K562 (cell line): Measurements from ENCODE around the gene PGRMC2. TPM values are rescaled to one million over a fixed set of nuclear protein-coding genes. Genes with fewer than 3 reads are reported as not detected.
A peak's percentile ranks its signal among the peaks of the same experiment; 100 is the strongest.

ENCODE experiments used
- ATAC-seq: fragments of 200-7000 bp; cut with Tn5 transposase; 3 replicates; pipeline ENCODE4 v1.9.1; 2020; ENCODE audit warnings: moderate library complexity
- BruUV-seq: library from RNA; stranded (reverse); fragments of 400-500 nt; replicated peaks from 2 replicates; lab custom pipeline; 2021; lab: Mats Ljungman, UMichigan
- CTCF ChIA-PET: fragments of 300-600 bp; formaldehyde crosslinking; extraction: SDS; loops from one replicate; lab custom pipeline; 2021; ENCODE audit warnings: low intra/inter-chr PET ratio; lab: Yijun Ruan, JAX
- POLR2A ChIA-PET: fragments of 300-600, 350-650 bp; sonication (Branson Sonifier 250); formaldehyde crosslinking; extraction: SDS; loops from one replicate; lab custom pipeline; 2021; ENCODE audit warnings: antibody characterized with exemption, inconsistent platforms; lab: Yijun Ruan, JAX
- DNase-seq, 4 experiments: peaks; one replicate each; pipeline versions ENCODE4 v3.0.0 to v3.0.0-alpha.2; 2011 to 2018; ENCODE audit warnings: low spot score in 3 of 4, mixed read lengths in 3 of 4; ENCODE audit errors: extremely low read depth in 1 of 4
- FAIRE-seq: peaks from 2 replicates; lab custom pipeline; 2011; peaks lifted over from hg19 to GRCh38; lab: Jason Lieb, UNC
- H2AFZ ChIP-seq: 2 replicates; pipeline ENCODE4 v1.6.0; 2011; ENCODE audit warnings: low read depth, low read length, control low read depth, inconsistent platforms
- H3K27ac ChIP-seq: fragments of 200-600 bp; 3 replicates; pipeline ENCODE4 v1.8.0; 2011; ENCODE audit warnings: low read depth, mild to moderate bottlenecking, control low read depth, inconsistent platforms, low read length, moderate library complexity, mixed read lengths; ENCODE audit errors: extremely low read depth
- H3K27me3 ChIP-seq, 2 experiments: fragments of 300-600 bp in 1 of 2; 2 replicates in 1 of 2; 3 replicates in 1 of 2; pipeline versions ENCODE4 v1.6.0 to v1.8.0; 2011; ENCODE audit warnings: inconsistent platforms in 2 of 2, low read length in 2 of 2, mild to moderate bottlenecking in 1 of 2, mixed read lengths in 1 of 2, moderate library complexity in 1 of 2; ENCODE audit not compliant: control insufficient read depth in 2 of 2, insufficient read depth in 2 of 2
- H3K36me3 ChIP-seq: fragments of 300-600 bp; 3 replicates; pipeline ENCODE4 v1.8.0; 2011; ENCODE audit warnings: mild to moderate bottlenecking, low read length, inconsistent platforms; ENCODE audit not compliant: control insufficient read depth, insufficient read depth
- H3K4me1 ChIP-seq, 2 experiments: fragments of 200-600 bp in 1 of 2; replicated peaks in 1 of 2; 2 replicates in 1 of 2; 3 replicates in 1 of 2; pipeline versions ENCODE4 v1.5.1 to v1.8.0; 2011; ENCODE audit warnings: inconsistent platforms in 2 of 2, low read length in 2 of 2, mild to moderate bottlenecking in 1 of 2, mixed read lengths in 1 of 2, moderate library complexity in 1 of 2; ENCODE audit not compliant: control insufficient read depth in 2 of 2, insufficient read depth in 2 of 2
- H3K4me2 ChIP-seq: 2 replicates; pipeline ENCODE4 v1.6.1; 2011; ENCODE audit warnings: low read length, control low read depth, inconsistent platforms, mixed read lengths; ENCODE audit not compliant: insufficient read depth
- H3K4me3 ChIP-seq: fragments of 200-600 bp; sonication (generic), shearing (Covaris generic); 2 replicates; pipeline ENCODE4 v1.5.1; 2016; ENCODE audit warnings: control low read depth, inconsistent platforms
- H3K79me2 ChIP-seq: fragments of 200-600 bp; 3 replicates; pipeline ENCODE4 v1.8.0; 2011; ENCODE audit warnings: low read length, inconsistent platforms; ENCODE audit not compliant: control insufficient read depth, insufficient read depth
- H3K9ac ChIP-seq, 2 experiments: 2 replicates each; pipeline versions ENCODE4 v1.6.0 to v1.6.1; 2011; ENCODE audit warnings: low read depth in 2 of 2, low read length in 2 of 2, control low read depth in 1 of 2, inconsistent platforms in 1 of 2, mild to moderate bottlenecking in 1 of 2, mixed read lengths in 1 of 2; ENCODE audit not compliant: insufficient read depth in 1 of 2
- H3K9me1 ChIP-seq: one replicate; pipeline ENCODE4 v1.6.0; 2011; ENCODE audit warnings: inconsistent platforms, mild to moderate bottlenecking, low read length, moderate library complexity; ENCODE audit not compliant: control insufficient read depth, insufficient read depth
- H3K9me3 ChIP-seq: replicated peaks from 2 replicates; pipeline ENCODE4 v1.5.1; 2011; ENCODE audit warnings: low read depth, low read length, inconsistent platforms; ENCODE audit not compliant: control insufficient read depth, insufficient read depth
- H4K20me1 ChIP-seq: replicated peaks from 2 replicates; pipeline ENCODE4 v1.6.1; 2011; ENCODE audit warnings: low read length, inconsistent platforms, mixed read lengths; ENCODE audit not compliant: control insufficient read depth, insufficient read depth
- C11orf30 ChIP-seq: fragments of 450-650 bp; IDR thresholded peaks from 2 replicates; pipeline ENCODE4 v1.6.1; 2016; ENCODE audit warnings: low read depth, mild to moderate bottlenecking
- CTBP1 ChIP-seq: fragments of 450-650 bp; IDR thresholded peaks from 2 replicates; pipeline ENCODE4 v1.6.1; 2016; ENCODE audit warnings: borderline replicate concordance
- HMG20B ChIP-seq: fragments of 250-450 bp; sonication (Bioruptor Pico); IDR thresholded peaks from 2 replicates; pipeline ENCODE4 v1.5.0; 2021; ENCODE audit warnings: mild to moderate bottlenecking
- KLF6 ChIP-seq: fragments of 250-450 bp; sonication (Bioruptor Pico); IDR thresholded peaks from 2 replicates; pipeline ENCODE4 v1.4.0; 2020; ENCODE audit warnings: mild to moderate bottlenecking, moderate library complexity, borderline replicate concordance
- MAFG ChIP-seq: fragments of 450-650 bp; conservative IDR thresholded peaks from 2 replicates; pipeline ENCODE4 v1.6.1; 2016; ENCODE audit warnings: missing genetic modification characterization, missing compliant biosample characterization
- NFXL1 ChIP-seq: fragments of 450-650 bp; formaldehyde crosslinking; IDR thresholded peaks from 2 replicates; pipeline ENCODE4 v1.4.0; 2021; ENCODE audit warnings: mild to moderate bottlenecking
- SETDB1 ChIP-seq: IDR thresholded peaks from one replicate; pipeline ENCODE4 v1.6.1; 2012; ENCODE audit warnings: low read length, control low read depth, inconsistent platforms
- TEAD4 ChIP-seq, 2 experiments: sonication (generic) in 1 of 2; formaldehyde crosslinking in 1 of 2; IDR thresholded peaks; 2 replicates each; pipeline versions ENCODE4 v1.6.1 to v1.8.0; 2012 to 2022; ENCODE audit warnings: borderline replicate concordance in 1 of 2, inconsistent platforms in 1 of 2, low read length in 1 of 2, mild to moderate bottlenecking in 1 of 2, missing genetic modification reagents in 1 of 2
- ZKSCAN8 ChIP-seq: fragments of 200-800 bp; sonication (Bioruptor generic); IDR thresholded peaks from 2 replicates; pipeline ENCODE4 v1.6.1; 2016; ENCODE audit warnings: missing genetic modification characterization, missing compliant biosample characterization
- ZNF316 ChIP-seq: fragments of 450-650 bp; IDR thresholded peaks from 2 replicates; pipeline ENCODE4 v1.6.1; 2016
- ZNF518B ChIP-seq: fragments of 250-450 bp; sonication (Bioruptor Pico); IDR thresholded peaks from 2 replicates; pipeline ENCODE4 v1.5.0; 2021; ENCODE audit warnings: mild to moderate bottlenecking, moderate library complexity
- ZNF740 ChIP-seq, 3 experiments: fragments of 200-800 bp in 1 of 3; sonication (Bioruptor generic) in 1 of 3; sonication (generic) in 1 of 3; formaldehyde crosslinking in 1 of 3; IDR thresholded peaks; 2 replicates each; pipeline versions ENCODE4 v1.6.1 to v1.8.0; 2016 to 2022; ENCODE audit warnings: mild to moderate bottlenecking in 2 of 3, missing compliant biosample characterization in 2 of 3, missing genetic modification characterization in 2 of 3, missing genetic modification reagents in 1 of 3
- ZNF77 ChIP-seq: fragments of 250-450 bp; sonication (Bioruptor Pico); IDR thresholded peaks from 2 replicates; pipeline ENCODE4 v1.5.0; 2020
- WGBS: fragments of 100-300 bp; shearing (Covaris generic); methylation state at CpG from one replicate; pipeline ENCODE4 v1.1.6; 2016; ENCODE audit warnings: low coverage, mixed read lengths; ENCODE audit not compliant: insufficient coverage; ENCODE audit errors: missing lambda C conversion rate; 5-methylcytosine and 5-hydroxymethylcytosine counted together
- in situ Hi-C: fragments of 300-500 bp; cut with MboI; formaldehyde crosslinking; loops from 4 replicates; pipeline ENCODE4 v1.15.0; 2018; ENCODE audit warnings: inconsistent platforms, mixed read lengths
- intact Hi-C: fragments of 100-400 bp; cut with micrococcal nuclease; formaldehyde crosslinking; loops from 2 replicates; pipeline ENCODE4 v1.14.2; 2022
- polyA plus RNA-seq, 8 experiments: library from polyadenylated mRNA; depleted of rRNA in 4 of 8; stranded (reverse) in 5 of 8; unstranded in 3 of 8; fragments of >200 nt; fragmentation: Nextera tagmentation in 2 of 8; fragmentation: Illumina TruSeq in 1 of 8; extraction: Ambion mirVana in 2 of 8; extraction: Trizol in 1 of 8; gene quantifications; 2 replicates each; pipeline versions ENCODE4 v1.2.1 to v1.2.3, GENCODE V29; 2011 to 2014; ENCODE audit warnings: inconsistent platforms in 1 of 8, missing spikeins in 1 of 8
- total RNA-seq, 7 experiments: library from RNA; depleted of rRNA in 6 of 7; stranded (reverse); fragments of >200 nt in 6 of 7; fragmentation: Illumina TruSeq in 2 of 7; extraction: Trizol in 2 of 7; gene quantifications; 2 replicates each; pipeline versions ENCODE4 v1.2.1 to v1.2.3, GENCODE V29; 2011 to 2021; ENCODE audit warnings: low replicate concordance in 1 of 7

PGRMC2 gene
- total and polyA plus RNA-seq, 9 of the 15 experiments (the other 6 are each of a cell fraction or from before 2014, with no cell fraction given): 12.4 to 81.3 (median 22.7) TPM

- ATAC-seq (no peak), FAIRE-seq (no peak), DNase-seq (no peak)
- no peak overlapping the region for H3K9ac ChIP-seq
- no peak overlapping the region for H3K27ac ChIP-seq
- no peaks in the 10 kb centered on the region for H3K79me2 ChIP-seq
- CTCF ChIA-PET: no interaction called here
- intact Hi-C loops (no loop called here), in situ Hi-C loops (no loop called here)
- TF ChIP-seq C11orf30: peak; percentile 26; the same call in 1 of the 2 replicates
- peak; percentile 52; the same call in 1 of the 2 replicates for TF ChIP-seq ZNF316
- 0 out of 2 replicates have a peak, but pooled peaks have one; percentile 11 for TF ChIP-seq MAFG (tag)
- no peak for TF ChIP-seq SETDB1
- TF ChIP-seq TEAD4 (IDR thresholded peaks at IDR 0.05; ENCODE audit: low read length): no peak
- no peak for TF ChIP-seq TEAD4 (CRISPR knock-in tag; IDR thresholded peaks at IDR 0.05; ENCODE audit: borderline replicate concordance)
- no peaks in the 10 kb centered on the region for H3K9me1 ChIP-seq
- no peaks in the 10 kb centered on the region for H3K9me3 ChIP-seq
- no peak overlapping the region for H3K4me2 ChIP-seq
- POLR2A ChIA-PET: no interaction called here
- H3K4me3 ChIP-seq: no peak overlapping the region
- no peaks in the 10 kb centered on the region for H4K20me1 ChIP-seq
- H2AFZ ChIP-seq: no peak overlapping the region
- BruUV-seq: no TSS peak
- no peaks in the 10 kb centered on the region for H3K27me3 ChIP-seq
- H3K36me3 ChIP-seq: no peaks in the 10 kb centered on the region
- peaks cover 24 to 34% of the 10 kb centered on the region in 2 experiments for H3K4me1 ChIP-seq
Observed at GRCh38 chr4:128309585-128309984, 22.0 kb upstream of the PGRMC2 start.

GRCh38 chr4:128308986-128309385, 21.4 kb upstream of the PGRMC2 start:
- TF ChIP-seq ZKSCAN8 (CRISPR knock-in tag): no peak
- no peak for TF ChIP-seq ZNF518B (CRISPR knock-in tag)
- TF ChIP-seq KLF6 (CRISPR knock-in tag): no peak
- no peak for TF ChIP-seq NFXL1 (CRISPR knock-in tag)
- no peak for TF ChIP-seq CTBP1
- no peak for TF ChIP-seq ZNF77 (CRISPR knock-in tag)
- no peak for TF ChIP-seq HMG20B (CRISPR knock-in tag)
- TF ChIP-seq ZNF740 (CRISPR knock-in tag; IDR thresholded peaks at IDR 0.05): no peak
- TF ChIP-seq ZNF740 (tag; IDR thresholded peaks at IDR 0.05): no peak
- TF ChIP-seq, all 486 proteins: peak for 0
- WGBS: 18% methylated on average over 2 of the region's 2 CpGs
- CTCF ChIA-PET: no interaction called here

More at GRCh38 chr4:128308986-128309385, 21.4 kb upstream of the PGRMC2 start:
- no TSS peak for BruUV-seq
- no peak for ATAC-seq
- Histone ChIP-seq H3K27me3 (no peaks in the 10 kb centered on the region), H3K4me1 (peaks cover 26 to 39% of the 10 kb centered on the region in 2 experiments), H2AFZ (no peak overlapping the region), H3K36me3 (no peaks in the 10 kb centered on the region), H3K9ac (no peak overlapping the region), H3K27ac (no peak overlapping the region), H3K79me2 (no peaks in the 10 kb centered on the region), H3K4me2 (no peak overlapping the region), H3K9me3 (no peaks in the 10 kb centered on the region), H3K4me3 (no peak overlapping the region), H3K9me1 (no peaks in the 10 kb centered on the region), H4K20me1 (no peaks in the 10 kb centered on the region)
- POLR2A ChIA-PET: interaction anchor here (0.6 kb wide), 1 partner anchor 13 kb away, joined by 3 read pairs; no protein-coding TSS in a partner anchor
- DNase-seq: no peak
- FAIRE-seq: no peak
- in situ Hi-C loops: no loop called here
- intact Hi-C loops: no loop called here
